GM20000 (cell line): ENCODE results near the gene SGPL1.

Experiments used
- DNase-seq: peaks from one replicate; pipeline ENCODE4 v3.0.0; 2012; ENCODE audit warnings: low spot score
- CTCF ChIP-seq: IDR thresholded peaks from 2 replicates; pipeline ENCODE4 v1.5.1; 2012; ENCODE audit warnings: mild to moderate bottlenecking, control low read depth; ENCODE audit errors: extremely low read depth, missing control alignments

The SGPL1 gene

GRCh38 chr10:70923696-70924095, 107.9 kb downstream of the SGPL1 start:
- DNase-seq: no peak
- no peak for TF ChIP-seq CTCF

- TF ChIP-seq CTCF: peak; percentile 95
- peak; percentile 79 for DNase-seq
Measured at GRCh38 chr10:70925377-70926225, 109.9 kb downstream of the SGPL1 start.

- TF ChIP-seq CTCF: no peak
- no peak for DNase-seq
Measured at GRCh38 chr10:70926226-70927000, 110.7 kb downstream of the SGPL1 start.

DNA sequence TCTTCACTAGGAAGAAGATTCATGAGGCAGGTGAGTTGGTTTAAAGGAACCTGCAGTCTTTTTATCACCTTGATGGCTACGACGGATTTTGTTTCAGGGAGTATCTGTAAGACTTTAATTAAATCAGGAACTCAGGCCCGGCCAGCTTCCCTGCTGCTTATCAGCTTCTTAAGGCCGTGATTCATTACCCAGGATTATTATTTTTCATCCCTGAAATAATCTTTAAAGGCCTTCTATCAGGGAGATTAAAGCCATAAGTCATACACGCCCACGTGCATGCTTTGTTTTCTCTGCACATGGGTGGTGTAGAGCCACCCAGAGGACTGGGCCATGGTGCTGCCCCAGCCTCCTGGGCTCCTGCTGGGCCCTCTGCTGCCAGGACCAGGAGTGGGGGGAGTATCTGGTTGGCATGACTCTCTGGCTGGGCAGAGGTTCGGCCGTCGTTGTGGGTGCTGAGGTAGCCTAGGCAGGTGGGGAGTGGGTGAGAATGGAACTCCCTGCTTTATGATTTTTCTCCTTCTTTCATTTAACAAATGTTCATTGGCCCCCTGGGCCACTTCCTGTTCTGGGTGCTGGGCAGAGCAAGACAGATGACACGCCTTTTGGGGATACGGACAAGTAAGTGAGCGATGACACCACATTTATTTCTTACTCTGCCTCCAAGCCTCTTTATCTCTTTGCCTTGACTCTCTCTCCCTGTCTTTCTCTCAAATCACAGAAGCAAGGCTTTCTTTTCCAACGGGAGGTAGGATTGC, 111.6 kb downstream of the SGPL1 start:
- TF ChIP-seq CTCF: no peak

DNA sequence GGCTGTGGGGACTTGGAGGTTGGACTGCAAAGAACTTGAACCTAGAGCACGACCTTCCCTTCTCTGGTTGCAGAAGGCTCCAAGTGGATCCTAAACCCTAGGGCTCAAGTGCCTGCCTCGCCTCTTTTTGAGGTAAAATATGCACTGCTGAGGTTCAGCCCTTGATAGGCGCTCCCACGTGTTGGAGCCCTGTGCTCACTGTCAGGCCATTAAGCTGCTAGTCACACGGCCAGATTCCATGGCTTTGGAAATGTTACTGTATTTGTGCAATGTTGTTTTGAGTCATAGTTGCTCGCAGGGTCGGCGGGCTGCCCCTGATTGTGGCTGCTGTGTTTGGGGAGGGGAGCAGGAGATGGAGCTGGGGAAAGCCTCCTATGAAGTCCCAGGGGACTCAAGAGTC, 112.4 kb downstream of the SGPL1 start:
- no peak for DNase-seq
- TF ChIP-seq CTCF: no peak

More for the DNA sequence above, 111.6 kb downstream of the SGPL1 start:
- no peak for DNase-seq

DNA sequence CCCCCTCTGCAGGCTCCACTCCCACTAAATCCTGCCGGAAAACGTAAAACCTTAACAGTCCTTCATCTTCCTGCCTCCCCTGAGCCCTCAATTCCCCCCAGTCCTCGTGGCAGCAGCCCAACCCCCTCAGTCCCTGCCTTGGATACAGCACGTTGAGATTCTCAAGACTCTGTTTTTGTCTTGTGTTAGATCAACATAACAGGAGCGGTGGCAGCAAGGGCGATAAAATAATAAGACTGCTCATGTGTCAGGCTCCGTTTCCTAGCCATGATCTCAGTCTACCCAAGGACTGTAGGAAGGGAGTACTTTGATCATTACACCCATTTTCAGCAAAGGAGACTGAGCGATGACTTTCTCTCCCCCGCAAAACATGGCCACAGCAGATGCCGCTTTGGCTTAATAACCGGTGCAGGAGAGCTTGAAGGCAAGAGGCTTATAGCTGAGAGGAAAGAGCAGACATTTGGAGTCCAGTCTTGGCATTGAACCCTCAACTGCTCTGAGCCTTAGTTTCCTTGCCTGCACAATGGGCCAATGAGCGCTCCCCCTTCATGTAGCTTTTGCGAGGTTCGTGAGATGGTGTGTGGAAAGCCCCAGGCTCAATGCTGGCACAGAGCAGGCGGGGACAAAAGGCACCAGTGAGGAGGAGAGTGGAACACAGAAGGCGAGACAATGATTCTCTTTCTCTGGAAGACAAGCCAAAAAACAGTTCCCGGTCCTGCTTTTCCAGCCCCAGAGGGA, 114.7 kb downstream of the SGPL1 start:
- DNase-seq: no peak
- TF ChIP-seq CTCF: no peak
